ENCODE results near the gene PRIMA1.

Gene PRIMA1

DNA sequence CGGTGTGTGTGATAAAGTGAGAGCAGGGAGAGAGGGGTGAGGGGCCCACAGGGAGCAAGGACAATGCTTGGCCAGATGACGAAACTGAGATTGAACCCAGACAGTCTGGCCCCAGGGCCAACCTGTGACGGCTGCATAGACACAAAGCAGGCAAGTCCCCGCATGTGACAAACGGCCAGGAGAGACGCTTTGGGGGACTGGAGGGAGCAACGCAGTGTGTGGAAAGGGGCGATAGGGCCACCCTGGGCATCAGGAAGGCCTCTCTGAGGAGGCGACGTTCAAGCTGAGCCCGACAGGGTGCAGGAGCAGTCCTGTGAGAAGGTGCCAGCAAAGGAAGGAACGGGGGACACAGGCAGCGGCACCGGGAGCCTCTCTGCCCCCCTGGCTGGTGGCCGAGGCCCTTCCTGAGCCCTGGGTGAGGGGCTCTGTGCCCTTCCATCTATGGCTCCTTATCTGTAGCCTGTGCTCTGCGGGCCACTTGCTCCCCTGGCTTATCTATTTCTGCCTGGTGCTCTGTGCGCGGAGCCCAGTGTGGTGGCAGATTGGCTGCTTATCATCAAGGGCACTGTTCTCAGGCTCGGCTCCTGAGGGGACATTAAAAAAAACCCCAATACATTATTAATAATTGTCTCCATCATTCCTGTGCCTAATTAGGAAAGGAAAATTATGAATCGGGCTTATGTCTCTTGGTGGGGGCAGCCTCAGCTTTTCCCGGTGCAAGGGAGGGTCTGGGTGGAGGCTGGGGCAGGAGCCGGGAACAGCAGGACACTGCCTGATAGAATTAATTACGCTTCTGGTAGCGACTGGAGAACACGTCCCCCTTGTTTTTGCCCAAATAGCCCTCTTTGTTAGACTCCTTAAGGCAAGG is 39.8 kb downstream of the PRIMA1 start:
- Histone ChIP-seq H3K27me3 (no peaks in the 10 kb centered on the region), H3K4me3 (no peak overlapping the region), H3K27ac (no peak overlapping the region), H3K9ac (no peak overlapping the region), H3K4me1 (peaks cover 13% of the 10 kb centered on the region), H3K9me3 (no peaks in the 10 kb centered on the region), H3K36me3 (no peaks in the 10 kb centered on the region), H3K4me2 (no peak overlapping the region), H4K20me1 (no peaks in the 10 kb centered on the region)
- no peak for TF ChIP-seq Cebpa-rat (IDR thresholded peaks at IDR 0.05)

DNA sequence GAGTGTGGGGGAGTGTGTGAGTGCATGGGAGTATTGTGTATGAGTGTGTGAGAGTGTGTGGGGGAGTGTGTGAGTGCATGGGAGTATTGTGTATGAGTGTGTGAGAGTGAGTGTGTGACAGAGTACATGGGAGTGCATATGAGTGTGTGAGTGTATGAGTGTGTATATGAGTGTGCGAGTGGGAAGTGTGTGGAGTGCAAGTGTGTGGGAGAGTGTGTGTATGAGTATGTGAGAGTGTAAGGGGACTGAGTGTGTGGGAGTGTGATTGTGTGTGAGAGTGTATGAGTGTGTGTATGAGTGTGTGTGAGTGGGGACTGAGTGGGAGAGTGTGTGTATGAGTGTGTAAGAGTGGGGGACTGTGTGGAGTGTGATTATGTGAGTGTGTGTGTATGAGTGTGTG is 40.7 kb downstream of the PRIMA1 start:
- H3K36me3 ChIP-seq, result no peaks in the 10 kb centered on the region
- no peaks in the 10 kb centered on the region for H4K20me1 ChIP-seq
- no peak overlapping the region for H3K27ac ChIP-seq
- no peaks in the 10 kb centered on the region for H3K9me3 ChIP-seq
- H3K27me3 ChIP-seq, result no peaks in the 10 kb centered on the region
- H3K4me3 ChIP-seq, result no peak overlapping the region
- no peak overlapping the region for H3K9ac ChIP-seq
- TF ChIP-seq Cebpa-rat (IDR thresholded peaks at IDR 0.05), result no peak
- no peak overlapping the region for H3K4me2 ChIP-seq
- peaks cover 8% of the 10 kb centered on the region for H3K4me1 ChIP-seq

DNA sequence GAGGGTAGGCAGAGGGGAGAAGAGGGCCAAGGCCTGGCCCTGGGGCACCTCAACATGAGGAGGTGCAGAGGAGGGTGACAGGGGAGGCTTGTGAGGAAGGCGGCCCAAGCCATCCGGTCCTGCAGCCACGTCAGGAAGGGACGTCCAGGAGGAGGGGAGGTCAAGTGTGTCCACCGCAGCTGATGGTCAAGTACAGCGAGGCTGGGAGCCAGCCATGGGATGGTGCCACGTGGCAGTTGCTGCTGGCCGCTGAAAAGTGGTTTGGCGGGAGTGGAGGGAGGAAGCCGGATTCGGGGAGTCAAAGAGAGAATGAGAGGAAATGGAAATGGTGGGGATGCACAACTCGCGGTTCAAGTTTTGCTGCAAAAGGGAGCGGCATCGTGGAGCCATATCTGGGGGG is 41.2 kb downstream of the PRIMA1 start:
- Histone ChIP-seq H3K27ac (no peak overlapping the region), H3K4me1 (peaks cover 8% of the 10 kb centered on the region), H4K20me1 (no peaks in the 10 kb centered on the region), H3K27me3 (no peaks in the 10 kb centered on the region), H3K36me3 (no peaks in the 10 kb centered on the region), H3K4me3 (no peak overlapping the region), H3K9me3 (no peaks in the 10 kb centered on the region), H3K4me2 (no peak overlapping the region), H3K9ac (no peak overlapping the region)
- TF ChIP-seq Cebpa-rat (IDR thresholded peaks at IDR 0.05), result no peak

DNA sequence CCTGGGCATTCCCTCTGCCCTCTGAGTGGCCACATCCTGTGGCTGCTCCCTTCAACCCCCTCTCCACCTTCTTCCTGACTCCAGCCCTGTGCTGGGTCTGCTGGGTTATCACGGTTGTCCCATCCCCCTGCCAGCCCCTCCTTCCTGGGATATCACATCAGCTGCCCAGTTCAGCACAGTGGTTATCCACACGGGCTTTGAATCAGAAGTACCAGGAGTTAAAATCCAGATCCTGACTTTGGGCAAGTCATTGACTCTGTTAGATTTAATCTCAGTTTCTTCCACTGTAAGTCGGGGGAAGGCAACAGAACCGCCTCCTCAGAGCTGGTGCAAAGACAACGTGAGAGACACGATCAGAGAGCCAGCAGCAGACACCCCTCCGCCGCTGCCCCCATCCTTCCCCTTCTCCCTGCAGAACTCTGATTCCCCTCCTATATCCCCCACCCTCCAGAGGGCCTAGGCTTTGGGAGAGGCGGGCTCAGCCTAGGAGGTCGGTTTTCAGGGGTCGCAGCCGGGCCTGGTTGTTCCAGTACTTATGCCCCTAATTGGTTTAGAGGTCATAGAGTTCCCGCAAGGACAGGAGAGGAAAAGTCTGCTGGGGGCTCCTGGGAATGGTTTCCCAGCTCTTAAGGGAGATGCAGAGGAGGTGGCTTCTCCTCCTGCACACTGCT is 42.5 kb downstream of the PRIMA1 start:
- Histone ChIP-seq H3K9me3 (no peaks in the 10 kb centered on the region), H3K27ac (no peak overlapping the region), H3K27me3 (no peaks in the 10 kb centered on the region), H3K4me1 (peaks cover 13% of the 10 kb centered on the region), H3K36me3 (no peaks in the 10 kb centered on the region), H3K4me2 (no peak overlapping the region), H3K4me3 (no peak overlapping the region), H4K20me1 (no peaks in the 10 kb centered on the region), H3K9ac (no peak overlapping the region)
- no peak for TF ChIP-seq Cebpa-rat (IDR thresholded peaks at IDR 0.05)

DNA sequence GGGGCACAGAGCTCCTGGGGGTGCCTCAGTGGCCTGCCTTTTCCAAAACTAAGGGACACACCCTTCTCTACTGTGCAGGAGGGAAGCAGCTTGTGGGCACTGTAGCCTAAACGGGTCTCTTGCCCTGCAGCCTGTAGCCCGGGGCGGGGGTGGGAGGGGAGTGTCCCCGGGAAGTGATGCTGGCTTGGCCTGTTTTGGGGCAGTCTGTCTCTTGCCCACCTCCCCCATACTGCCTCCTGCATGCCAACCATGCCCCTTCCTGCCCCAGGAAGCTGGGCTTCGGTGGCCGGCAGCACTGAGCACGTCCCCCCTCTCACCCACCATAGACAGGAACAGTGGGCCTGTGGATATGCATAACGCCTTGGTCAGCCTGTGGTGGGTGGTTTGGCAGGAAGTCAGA is 43.4 kb downstream of the PRIMA1 start:
- Histone ChIP-seq H3K4me3 (no peak overlapping the region), H3K9ac (no peak overlapping the region), H3K4me2 (no peak overlapping the region), H3K4me1 (peaks cover 13% of the 10 kb centered on the region), H3K36me3 (no peaks in the 10 kb centered on the region), H3K27me3 (no peaks in the 10 kb centered on the region), H3K9me3 (no peaks in the 10 kb centered on the region), H3K27ac (no peak overlapping the region), H4K20me1 (no peaks in the 10 kb centered on the region)
- TF ChIP-seq Cebpa-rat (IDR thresholded peaks at IDR 0.05), result no peak

DNA sequence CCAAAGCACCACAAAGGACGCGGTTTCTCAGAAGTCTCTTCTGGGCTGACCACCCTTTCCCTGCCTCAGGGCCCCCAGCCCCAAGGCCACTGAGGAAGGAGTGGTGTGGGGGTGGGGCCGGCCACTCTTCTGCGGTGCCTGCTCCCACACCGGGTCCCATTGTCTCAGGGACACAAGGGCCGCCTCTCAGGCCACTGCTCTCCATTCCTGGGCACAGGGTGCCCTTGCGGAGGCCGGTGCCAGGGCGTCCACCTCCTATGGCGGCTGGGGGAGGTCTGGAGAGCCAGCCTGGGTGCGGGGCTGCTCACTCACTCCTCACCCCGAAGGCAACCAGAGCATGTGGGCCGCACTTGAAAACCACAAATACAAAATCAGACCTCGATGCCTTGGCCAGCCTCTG is 44.1 kb downstream of the PRIMA1 start:
- no peak overlapping the region for H3K9ac ChIP-seq
- no peaks in the 10 kb centered on the region for H3K36me3 ChIP-seq
- no peak overlapping the region for H3K4me2 ChIP-seq
- no peak for TF ChIP-seq Cebpa-rat (IDR thresholded peaks at IDR 0.05)
- H3K27me3 ChIP-seq, result no peaks in the 10 kb centered on the region
- H3K4me1 ChIP-seq, result peaks cover 13% of the 10 kb centered on the region
- H3K9me3 ChIP-seq, result no peaks in the 10 kb centered on the region
- no peak overlapping the region for H3K4me3 ChIP-seq
- H3K27ac ChIP-seq, result no peak overlapping the region
- H4K20me1 ChIP-seq, result no peaks in the 10 kb centered on the region

DNA sequence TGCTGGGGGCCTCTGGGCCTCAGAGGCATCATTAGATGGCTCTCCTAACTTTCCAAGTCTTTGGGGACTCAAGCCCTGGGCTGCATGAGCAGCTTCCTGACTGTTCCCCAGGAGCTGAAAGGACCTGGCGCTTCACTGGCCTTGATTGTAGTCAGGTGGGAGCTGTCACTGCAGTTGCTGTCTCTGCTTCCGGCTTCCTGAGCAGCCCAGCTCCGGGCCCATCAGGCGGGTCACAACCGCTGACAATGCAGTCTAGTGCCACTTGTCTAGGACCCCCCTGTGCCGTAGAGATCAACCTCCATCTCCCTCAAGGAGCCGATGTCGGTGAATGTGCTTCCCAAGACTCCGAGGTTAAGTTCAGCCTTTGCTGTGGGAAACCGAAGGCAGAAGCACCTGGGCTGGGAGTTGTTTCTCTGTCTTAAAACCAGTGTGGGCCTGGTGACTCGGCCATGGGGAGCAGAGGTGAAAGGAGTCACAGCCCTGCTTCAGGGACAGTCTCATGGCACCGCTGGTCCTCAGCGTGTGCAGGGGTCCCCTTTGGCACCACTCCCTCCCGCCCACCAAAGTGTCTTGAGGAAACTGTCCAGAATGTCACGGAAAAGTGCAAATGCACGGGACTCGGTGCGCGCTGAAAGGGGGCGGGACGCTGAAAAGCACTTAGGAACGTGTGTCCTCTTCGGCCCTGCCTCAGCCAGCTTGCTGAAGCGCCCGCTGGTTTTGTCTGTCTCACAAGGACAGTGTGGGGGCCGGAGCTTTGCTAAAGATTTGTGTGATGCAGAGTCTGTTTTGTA is 44.8 kb downstream of the PRIMA1 start:
- Histone ChIP-seq H4K20me1 (no peaks in the 10 kb centered on the region), H3K9ac (no peak overlapping the region), H3K9me3 (no peaks in the 10 kb centered on the region), H3K36me3 (no peaks in the 10 kb centered on the region), H3K27ac (no peak overlapping the region), H3K4me2 (no peak overlapping the region), H3K4me3 (no peak overlapping the region), H3K4me1 (peaks cover 13% of the 10 kb centered on the region), H3K27me3 (no peaks in the 10 kb centered on the region)
- TF ChIP-seq Cebpa-rat (IDR thresholded peaks at IDR 0.05), result no peak

DNA sequence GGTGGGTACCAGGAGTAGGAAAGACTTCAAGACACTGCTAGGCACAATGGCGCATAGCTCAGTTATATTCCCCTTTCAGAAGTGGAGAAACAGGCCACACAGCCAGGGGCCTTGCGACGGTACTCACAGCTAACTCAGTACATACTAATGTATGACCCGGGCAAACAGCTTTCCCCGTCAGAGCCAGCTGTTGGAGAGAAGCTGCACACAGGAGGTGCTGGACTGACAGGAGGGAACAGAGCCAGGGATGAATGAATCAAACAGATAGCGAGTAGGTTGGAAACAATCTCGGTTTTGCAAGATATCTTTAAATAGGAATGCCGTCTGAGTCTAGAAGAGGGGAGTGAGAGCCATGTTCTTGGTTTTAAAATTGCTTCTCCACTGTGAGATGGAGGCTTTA is 45.5 kb downstream of the PRIMA1 start:
- Histone ChIP-seq H3K9me3 (no peaks in the 10 kb centered on the region), H3K27me3 (no peaks in the 10 kb centered on the region)
- TF ChIP-seq Cebpa-rat (IDR thresholded peaks at IDR 0.05), result no peak

DNA sequence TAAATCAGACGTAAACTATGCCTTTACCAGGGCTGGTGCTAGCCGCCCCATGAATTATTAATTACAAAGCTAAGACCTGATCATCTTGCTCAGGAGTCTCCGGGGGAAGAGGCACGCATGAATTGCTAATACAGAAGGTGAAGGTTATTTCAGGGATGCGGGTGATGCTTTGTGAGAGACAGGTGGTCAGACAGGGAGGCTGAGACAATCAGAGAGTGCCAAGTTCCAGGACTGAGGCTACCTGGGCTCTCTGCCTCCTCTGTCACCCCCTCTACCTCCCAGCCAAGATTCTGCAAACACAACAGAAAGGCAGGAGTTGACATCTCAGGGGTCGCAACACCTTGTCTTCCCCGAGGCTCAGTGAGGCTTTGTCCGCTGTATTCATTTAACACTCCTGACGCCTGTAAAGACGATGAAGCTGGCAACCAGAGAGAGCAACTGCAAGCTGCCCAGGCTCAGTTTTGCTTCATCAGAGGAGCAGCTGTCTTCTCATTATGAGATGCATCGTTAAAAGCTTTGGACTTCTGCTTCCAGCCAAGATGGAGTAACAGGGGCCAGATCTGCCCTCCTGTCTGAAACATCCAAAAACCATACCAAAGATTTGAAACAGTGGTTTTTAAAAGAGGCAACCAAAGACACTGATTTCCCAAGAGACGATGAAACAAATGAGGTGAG is 46.6 kb downstream of the PRIMA1 start:
- Histone ChIP-seq H3K4me2 (peak overlapping the region; percentile 34), H3K36me3 (no peaks in the 10 kb centered on the region), H3K27ac (no peak overlapping the region), H3K27me3 (no peaks in the 10 kb centered on the region), H3K4me1 (peaks cover 13% of the 10 kb centered on the region), H3K9me3 (no peaks in the 10 kb centered on the region), H4K20me1 (no peaks in the 10 kb centered on the region), H3K9ac (peak overlapping the region; percentile 10; the same call in 1 of the 2 replicates), H3K4me3 (no peak overlapping the region)
- TF ChIP-seq Cebpa-rat (IDR thresholded peaks at IDR 0.05), result no peak

More for the DNA sequence above, 45.5 kb downstream of the PRIMA1 start:
- Histone ChIP-seq H3K36me3 (no peaks in the 10 kb centered on the region), H3K4me3 (no peak overlapping the region), H3K4me2 (no peak overlapping the region), H3K27ac (no peak overlapping the region), H4K20me1 (no peaks in the 10 kb centered on the region), H3K9ac (no peak overlapping the region), H3K4me1 (peaks cover 13% of the 10 kb centered on the region)
